Uterus (tissue), 2 donors: ENCODE measurements around the gene PLEK2.

ENCODE experiments used
- CTCF ChIP-seq, 4 experiments: fragments of 200-600 bp in 2 of 4; fragments of 450-650 bp in 2 of 4; sonication (generic) in 2 of 4; IDR thresholded peaks; one replicate each; pipeline ENCODE4 v1.5.1; 2016 to 2019; ENCODE audit warnings: antibody characterized with exemption in 4 of 4, mild to moderate bottlenecking in 2 of 4, moderate library complexity in 1 of 4
- POLR2A ChIP-seq, 2 donors: fragments of 450-650 bp; IDR thresholded peaks; one replicate each; pipeline ENCODE4 v1.6.1; 2016; ENCODE audit warnings: antibody characterized with exemption in 2 of 2, mild to moderate bottlenecking in 1 of 2, moderate library complexity in 1 of 2

- TF ChIP-seq CTCF (IDR thresholded peaks at IDR 0.05) = no peak
- TF ChIP-seq POLR2A (IDR thresholded peaks at IDR 0.05) = no peak
Observed at GRCh38 chr14:67392800-67393199, 19.2 kb downstream of the PLEK2 start.
